Measurements from ENCODE around the gene HASPIN. TPM values are rescaled to one million over a fixed set of nuclear protein-coding genes. Genes with fewer than 3 reads are reported as not detected.

HASPIN gene
- total and polyA plus RNA-seq, 2 experiments from 2014 or later, result 6.1 to 35.1 TPM

DNA sequence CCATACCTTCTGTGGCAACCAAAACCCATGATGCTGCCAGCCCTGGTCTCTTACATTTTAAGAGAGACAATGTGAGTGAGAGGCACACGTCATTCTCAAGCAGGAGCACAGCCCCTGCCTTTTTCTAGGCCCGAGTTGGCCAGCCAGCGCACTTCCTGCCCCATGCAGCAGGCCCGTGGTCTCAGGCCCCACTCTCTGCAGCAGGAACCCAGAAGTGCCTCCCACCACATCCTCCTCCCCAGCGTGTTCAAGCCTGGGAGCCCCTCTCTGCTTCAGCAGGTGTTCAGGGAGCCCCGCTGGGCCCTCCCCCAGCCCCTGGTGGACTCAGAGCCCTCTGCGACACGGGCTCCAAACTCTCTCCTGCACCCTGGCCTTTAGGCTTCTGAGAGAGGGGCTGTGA is 46.8 kb downstream of the HASPIN start:
- no peak for DNase-seq (ENCODE audit: low spot score)
- no peak; the same call in 2 of the 3 replicates for ATAC-seq

DNA sequence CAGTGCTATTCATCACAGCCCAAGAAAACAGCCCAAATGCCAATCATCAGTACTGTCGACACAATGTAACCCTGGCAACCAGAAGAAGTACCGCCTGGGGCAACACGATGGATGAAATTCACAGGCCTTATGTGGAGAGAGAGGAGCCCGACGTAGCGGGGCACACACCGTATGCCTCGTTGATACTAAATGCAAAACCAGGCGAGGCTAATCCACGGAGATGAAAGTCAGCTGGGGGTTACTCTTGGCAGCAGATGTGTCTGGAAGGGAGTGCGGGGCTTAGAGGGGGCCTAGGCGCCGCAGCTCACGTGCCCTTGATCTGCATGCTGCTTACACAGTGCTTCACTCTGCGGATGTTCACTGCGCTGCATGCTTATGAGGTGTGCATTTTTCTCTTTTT is 47.4 kb downstream of the HASPIN start:
- H3K9me3 Mint-ChIP-seq, result peaks cover 10% of the 10 kb centered on the region; the same call in 1 of the 3 replicates
- no peaks in the 10 kb centered on the region for H3K27me3 ChIP-seq (ENCODE audit: insufficient read depth)
- ATAC-seq (no peak), DNase-seq (ENCODE audit: low spot score) (no peak)
- no peak overlapping the region for H3K4me3 ChIP-seq
- H3K9me2 ChIP-seq (ENCODE audit: insufficient read depth), result no peaks in the 10 kb centered on the region
- H3K27ac Mint-ChIP-seq, result no peak overlapping the region
- H3K79me2 ChIP-seq (replicated peaks; ENCODE audit: insufficient read depth), result no peaks in the 10 kb centered on the region
- H3K27me3 Mint-ChIP-seq (ENCODE audit: insufficient read depth, low read depth, poor library complexity), result peaks cover 6% of the 10 kb centered on the region
- no peaks in the 10 kb centered on the region for H3K36me3 ChIP-seq (ENCODE audit: insufficient read depth)
- H3K27ac ChIP-seq (ENCODE audit: low read depth), result no peak overlapping the region
- H3K4me3 Mint-ChIP-seq, result no peak overlapping the region
- H3K36me3 Mint-ChIP-seq (ENCODE audit: low read depth), result no peaks in the 10 kb centered on the region
- no peaks in the 10 kb centered on the region for H4K20me1 ChIP-seq (replicated peaks; ENCODE audit: insufficient read depth)
- H3K4me2 ChIP-seq, result no peak overlapping the region
- no peaks in the 10 kb centered on the region; the same call in 1 of the 2 replicates for H3K4me1 ChIP-seq (ENCODE audit: insufficient read depth)
- no peaks in the 10 kb centered on the region for H3F3A ChIP-seq (replicated peaks; ENCODE audit: low read depth)
- peak overlapping the region; percentile 43; the same call in 1 of the 2 replicates for H2AFZ ChIP-seq
- peaks cover 23% of the 10 kb centered on the region for H3K4me1 Mint-ChIP-seq
- no peak for TF ChIP-seq CREB1 (CRISPR knock-in tag; IDR thresholded peaks at IDR 0.05; ENCODE audit: low read depth)
- TF ChIP-seq STAT1 (IDR thresholded peaks at IDR 0.05; ENCODE audit: unreplicated experiment), result no peak
- TF ChIP-seq, protein P1, sequence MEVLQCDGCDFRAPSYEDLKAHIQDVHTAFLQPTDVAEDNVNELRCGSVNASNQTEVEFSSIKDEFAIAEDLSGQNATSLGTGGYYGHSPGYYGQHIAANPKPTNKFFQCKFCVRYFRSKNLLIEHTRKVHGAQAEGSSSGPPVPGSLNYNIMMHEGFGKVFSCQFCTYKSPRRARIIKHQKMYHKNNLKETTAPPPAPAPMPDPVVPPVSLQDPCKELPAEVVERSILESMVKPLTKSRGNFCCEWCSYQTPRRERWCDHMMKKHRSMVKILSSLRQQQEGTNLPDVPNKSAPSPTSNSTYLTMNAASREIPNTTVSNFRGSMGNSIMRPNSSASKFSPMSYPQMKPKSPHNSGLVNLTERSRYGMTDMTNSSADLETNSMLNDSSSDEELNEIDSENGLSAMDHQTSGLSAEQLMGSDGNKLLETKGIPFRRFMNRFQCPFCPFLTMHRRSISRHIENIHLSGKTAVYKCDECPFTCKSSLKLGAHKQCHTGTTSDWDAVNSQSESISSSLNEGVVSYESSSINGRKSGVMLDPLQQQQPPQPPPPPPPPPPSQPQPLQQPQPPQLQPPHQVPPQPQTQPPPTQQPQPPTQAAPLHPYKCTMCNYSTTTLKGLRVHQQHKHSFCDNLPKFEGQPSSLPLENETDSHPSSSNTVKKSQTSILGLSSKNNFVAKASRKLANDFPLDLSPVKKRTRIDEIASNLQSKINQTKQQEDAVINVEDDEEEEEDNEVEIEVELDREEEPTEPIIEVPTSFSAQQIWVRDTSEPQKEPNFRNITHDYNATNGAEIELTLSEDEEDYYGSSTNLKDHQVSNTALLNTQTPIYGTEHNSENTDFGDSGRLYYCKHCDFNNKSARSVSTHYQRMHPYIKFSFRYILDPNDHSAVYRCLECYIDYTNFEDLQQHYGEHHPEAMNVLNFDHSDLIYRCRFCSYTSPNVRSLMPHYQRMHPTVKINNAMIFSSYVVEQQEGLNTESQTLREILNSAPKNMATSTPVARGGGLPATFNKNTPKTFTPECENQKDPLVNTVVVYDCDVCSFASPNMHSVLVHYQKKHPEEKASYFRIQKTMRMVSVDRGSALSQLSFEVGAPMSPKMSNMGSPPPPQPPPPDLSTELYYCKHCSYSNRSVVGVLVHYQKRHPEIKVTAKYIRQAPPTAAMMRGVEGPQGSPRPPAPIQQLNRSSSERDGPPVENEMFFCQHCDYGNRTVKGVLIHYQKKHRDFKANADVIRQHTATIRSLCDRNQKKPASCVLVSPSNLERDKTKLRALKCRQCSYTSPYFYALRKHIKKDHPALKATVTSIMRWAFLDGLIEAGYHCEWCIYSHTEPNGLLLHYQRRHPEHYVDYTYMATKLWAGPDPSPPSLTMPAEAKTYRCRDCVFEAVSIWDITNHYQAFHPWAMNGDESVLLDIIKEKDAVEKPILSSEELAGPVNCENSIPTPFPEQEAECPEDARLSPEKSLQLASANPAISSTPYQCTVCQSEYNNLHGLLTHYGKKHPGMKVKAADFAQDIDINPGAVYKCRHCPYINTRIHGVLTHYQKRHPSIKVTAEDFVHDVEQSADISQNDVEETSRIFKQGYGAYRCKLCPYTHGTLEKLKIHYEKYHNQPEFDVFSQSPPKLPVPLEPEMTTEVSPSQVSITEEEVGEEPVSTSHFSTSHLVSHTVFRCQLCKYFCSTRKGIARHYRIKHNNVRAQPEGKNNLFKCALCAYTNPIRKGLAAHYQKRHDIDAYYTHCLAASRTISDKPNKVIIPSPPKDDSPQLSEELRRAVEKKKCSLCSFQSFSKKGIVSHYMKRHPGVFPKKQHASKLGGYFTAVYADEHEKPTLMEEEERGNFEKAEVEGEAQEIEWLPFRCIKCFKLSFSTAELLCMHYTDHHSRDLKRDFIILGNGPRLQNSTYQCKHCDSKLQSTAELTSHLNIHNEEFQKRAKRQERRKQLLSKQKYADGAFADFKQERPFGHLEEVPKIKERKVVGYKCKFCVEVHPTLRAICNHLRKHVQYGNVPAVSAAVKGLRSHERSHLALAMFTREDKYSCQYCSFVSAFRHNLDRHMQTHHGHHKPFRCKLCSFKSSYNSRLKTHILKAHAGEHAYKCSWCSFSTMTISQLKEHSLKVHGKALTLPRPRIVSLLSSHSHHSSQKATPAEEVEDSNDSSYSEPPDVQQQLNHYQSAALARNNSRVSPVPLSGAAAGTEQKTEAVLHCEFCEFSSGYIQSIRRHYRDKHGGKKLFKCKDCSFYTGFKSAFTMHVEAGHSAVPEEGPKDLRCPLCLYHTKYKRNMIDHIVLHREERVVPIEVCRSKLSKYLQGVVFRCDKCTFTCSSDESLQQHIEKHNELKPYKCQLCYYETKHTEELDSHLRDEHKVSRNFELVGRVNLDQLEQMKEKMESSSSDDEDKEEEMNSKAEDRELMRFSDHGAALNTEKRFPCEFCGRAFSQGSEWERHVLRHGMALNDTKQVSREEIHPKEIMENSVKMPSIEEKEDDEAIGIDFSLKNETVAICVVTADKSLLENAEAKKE (CRISPR knock-in tag; IDR thresholded peaks at IDR 0.05), result no peak
- TF ChIP-seq ZNF114 (CRISPR knock-in tag; IDR thresholded peaks at IDR 0.05), result no peak
- TF ChIP-seq ZNF331 (CRISPR knock-in tag; IDR thresholded peaks at IDR 0.05; ENCODE audit: low read depth), result no peak
- no peak for TF ChIP-seq EZH2phosphoT487 (IDR thresholded peaks at IDR 0.05; ENCODE audit: unreplicated experiment)

More for the DNA sequence above, 46.8 kb downstream of the HASPIN start:
- Histone ChIP-seq H3K27ac (ENCODE audit: low read depth) (no peak overlapping the region), H3K4me1 (ENCODE audit: insufficient read depth) (no peaks in the 10 kb centered on the region; the same call in 1 of the 2 replicates), H4K20me1 (replicated peaks; ENCODE audit: insufficient read depth) (no peaks in the 10 kb centered on the region), H3K27me3 (ENCODE audit: insufficient read depth) (no peaks in the 10 kb centered on the region), H3K36me3 (ENCODE audit: insufficient read depth) (no peaks in the 10 kb centered on the region), H3K9me2 (ENCODE audit: insufficient read depth) (no peaks in the 10 kb centered on the region), H3F3A (replicated peaks; ENCODE audit: low read depth) (no peaks in the 10 kb centered on the region), H3K4me3 (no peak overlapping the region), H2AFZ (peak overlapping the region; percentile 43; the same call in 1 of the 2 replicates), H3K4me2 (no peak overlapping the region), H3K79me2 (replicated peaks; ENCODE audit: insufficient read depth) (no peaks in the 10 kb centered on the region)
- H3K4me3 Mint-ChIP-seq, result no peak overlapping the region
- H3K27ac Mint-ChIP-seq, result no peak overlapping the region
- no peak for TF ChIP-seq STAT1 (IDR thresholded peaks at IDR 0.05; ENCODE audit: unreplicated experiment)
- TF ChIP-seq, protein P2, sequence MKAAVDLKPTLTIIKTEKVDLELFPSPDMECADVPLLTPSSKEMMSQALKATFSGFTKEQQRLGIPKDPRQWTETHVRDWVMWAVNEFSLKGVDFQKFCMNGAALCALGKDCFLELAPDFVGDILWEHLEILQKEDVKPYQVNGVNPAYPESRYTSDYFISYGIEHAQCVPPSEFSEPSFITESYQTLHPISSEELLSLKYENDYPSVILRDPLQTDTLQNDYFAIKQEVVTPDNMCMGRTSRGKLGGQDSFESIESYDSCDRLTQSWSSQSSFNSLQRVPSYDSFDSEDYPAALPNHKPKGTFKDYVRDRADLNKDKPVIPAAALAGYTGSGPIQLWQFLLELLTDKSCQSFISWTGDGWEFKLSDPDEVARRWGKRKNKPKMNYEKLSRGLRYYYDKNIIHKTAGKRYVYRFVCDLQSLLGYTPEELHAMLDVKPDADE (IDR thresholded peaks at IDR 0.05), result no peak
- TF ChIP-seq, protein P3, sequence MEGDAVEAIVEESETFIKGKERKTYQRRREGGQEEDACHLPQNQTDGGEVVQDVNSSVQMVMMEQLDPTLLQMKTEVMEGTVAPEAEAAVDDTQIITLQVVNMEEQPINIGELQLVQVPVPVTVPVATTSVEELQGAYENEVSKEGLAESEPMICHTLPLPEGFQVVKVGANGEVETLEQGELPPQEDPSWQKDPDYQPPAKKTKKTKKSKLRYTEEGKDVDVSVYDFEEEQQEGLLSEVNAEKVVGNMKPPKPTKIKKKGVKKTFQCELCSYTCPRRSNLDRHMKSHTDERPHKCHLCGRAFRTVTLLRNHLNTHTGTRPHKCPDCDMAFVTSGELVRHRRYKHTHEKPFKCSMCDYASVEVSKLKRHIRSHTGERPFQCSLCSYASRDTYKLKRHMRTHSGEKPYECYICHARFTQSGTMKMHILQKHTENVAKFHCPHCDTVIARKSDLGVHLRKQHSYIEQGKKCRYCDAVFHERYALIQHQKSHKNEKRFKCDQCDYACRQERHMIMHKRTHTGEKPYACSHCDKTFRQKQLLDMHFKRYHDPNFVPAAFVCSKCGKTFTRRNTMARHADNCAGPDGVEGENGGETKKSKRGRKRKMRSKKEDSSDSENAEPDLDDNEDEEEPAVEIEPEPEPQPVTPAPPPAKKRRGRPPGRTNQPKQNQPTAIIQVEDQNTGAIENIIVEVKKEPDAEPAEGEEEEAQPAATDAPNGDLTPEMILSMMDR (conservative IDR thresholded peaks at IDR 0.05; ENCODE audit: low read depth in 2 of 2), result no peak
- no peak for TF ChIP-seq ZNF331 (CRISPR knock-in tag; IDR thresholded peaks at IDR 0.05; ENCODE audit: low read depth)
- no peak for TF ChIP-seq ZNF114 (CRISPR knock-in tag; IDR thresholded peaks at IDR 0.05)
- no peak for TF ChIP-seq POLR2AphosphoS5 (IDR thresholded peaks at IDR 0.05; ENCODE audit: low read depth)
- peaks cover 12% of the 10 kb centered on the region; the same call in 1 of the 3 replicates for H3K9me3 Mint-ChIP-seq
- H3K27me3 Mint-ChIP-seq (ENCODE audit: insufficient read depth, low read depth, poor library complexity), result peaks cover 6% of the 10 kb centered on the region
- no peaks in the 10 kb centered on the region for H3K36me3 Mint-ChIP-seq (ENCODE audit: low read depth)
- peaks cover 25% of the 10 kb centered on the region for H3K4me1 Mint-ChIP-seq

Data from GM23338 (cell line).